ENCODE data around the gene MOCOS.

The MOCOS gene

DNA sequence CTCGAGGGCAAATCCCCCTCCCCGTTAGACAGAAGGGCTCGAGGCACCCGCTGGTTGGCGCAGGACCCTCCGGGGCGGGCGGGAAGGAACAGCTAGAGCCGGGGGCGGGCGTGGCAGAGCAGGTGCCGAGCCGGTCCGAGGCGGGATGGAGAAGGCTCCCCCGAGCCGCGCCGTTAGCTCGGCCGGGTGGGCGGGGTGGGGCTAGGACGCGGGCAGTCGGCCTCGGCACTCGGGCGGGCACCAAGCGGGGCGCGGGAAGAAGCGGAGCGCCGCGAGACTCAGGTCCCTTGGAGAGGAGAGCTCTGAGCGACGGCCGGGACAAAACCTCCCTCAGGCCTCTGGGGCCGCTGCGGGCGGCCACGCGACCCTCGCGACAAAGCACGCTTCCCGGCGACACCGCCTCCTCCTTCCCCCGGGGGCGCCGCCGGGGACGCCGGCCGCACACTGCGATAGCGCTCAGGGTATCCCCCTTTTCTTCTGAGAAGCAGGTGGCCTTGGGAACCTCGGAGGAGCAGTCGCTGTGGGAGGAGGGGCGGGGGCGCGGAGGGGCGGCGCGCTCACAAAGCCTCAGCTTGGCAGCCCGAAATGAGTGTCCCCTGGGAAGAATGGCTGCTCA is 110.9 kb downstream of the MOCOS start:
- in situ Hi-C loops (cut with MboI; ENCODE audit: low sequenced_read_pairs): no loop called here

DNA sequence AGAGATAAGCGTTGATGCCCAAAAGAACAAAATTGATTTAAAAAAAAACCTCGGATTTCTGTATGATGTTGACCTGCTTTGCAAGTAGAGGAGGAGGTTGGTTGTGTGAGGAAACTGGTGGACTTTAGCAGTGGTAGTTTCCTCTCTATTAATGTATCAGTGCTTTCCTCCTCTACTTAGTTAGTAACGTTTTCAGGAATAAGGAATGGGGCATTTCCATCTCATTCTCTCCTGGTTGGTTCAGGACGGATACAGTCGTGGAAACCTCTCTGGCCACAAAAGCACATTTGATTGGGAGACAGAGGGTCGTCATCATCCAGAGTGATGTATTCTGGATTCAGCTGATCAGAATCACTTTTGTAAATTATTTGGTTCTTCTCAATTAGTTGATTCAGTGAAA is 111.7 kb downstream of the MOCOS start:
- in situ Hi-C loops (cut with MboI; ENCODE audit: low sequenced_read_pairs): no loop called here

DNA sequence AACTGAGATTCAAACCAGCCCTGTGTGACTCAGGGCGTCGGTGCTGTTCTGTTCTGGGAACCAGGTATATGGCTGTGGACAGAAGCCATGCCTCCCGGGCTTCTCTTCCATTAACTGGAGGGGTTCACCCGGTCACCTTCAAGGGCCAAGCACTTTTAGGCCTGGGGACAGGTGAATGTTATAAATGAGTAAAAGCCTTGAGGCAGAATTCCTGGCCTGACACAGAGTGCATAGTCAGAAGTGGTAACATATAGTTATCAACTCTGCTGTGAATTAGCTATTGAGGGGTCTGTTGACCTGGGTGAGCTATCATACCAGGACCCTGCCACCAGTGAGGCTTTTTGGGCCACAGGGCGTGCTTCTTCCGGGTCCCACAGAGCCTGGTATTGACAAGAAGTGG is 112.9 kb downstream of the MOCOS start:
- in situ Hi-C loops (cut with MboI; ENCODE audit: low sequenced_read_pairs): no loop called here

DNA sequence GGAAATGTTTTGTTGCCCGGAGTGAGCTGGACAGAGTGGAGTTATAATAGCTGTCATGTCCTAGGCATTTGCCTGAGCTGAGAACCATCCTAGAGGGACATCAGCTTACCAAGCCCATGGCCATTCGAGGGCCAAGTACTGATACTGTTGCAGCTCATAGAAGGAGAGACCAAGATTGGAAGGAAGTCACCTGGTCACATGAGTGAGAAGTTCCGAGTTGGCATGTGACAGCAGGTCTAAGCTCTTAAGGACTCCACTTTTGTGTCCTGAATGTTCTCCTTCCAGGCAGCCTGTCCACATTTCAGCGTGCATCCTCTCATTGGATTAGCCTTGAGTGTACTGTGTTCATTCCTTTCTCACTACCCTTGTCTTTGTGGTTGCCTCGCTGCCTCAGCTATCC is 114.6 kb downstream of the MOCOS start:
- in situ Hi-C loops (cut with MboI; ENCODE audit: low sequenced_read_pairs): no loop called here

DNA sequence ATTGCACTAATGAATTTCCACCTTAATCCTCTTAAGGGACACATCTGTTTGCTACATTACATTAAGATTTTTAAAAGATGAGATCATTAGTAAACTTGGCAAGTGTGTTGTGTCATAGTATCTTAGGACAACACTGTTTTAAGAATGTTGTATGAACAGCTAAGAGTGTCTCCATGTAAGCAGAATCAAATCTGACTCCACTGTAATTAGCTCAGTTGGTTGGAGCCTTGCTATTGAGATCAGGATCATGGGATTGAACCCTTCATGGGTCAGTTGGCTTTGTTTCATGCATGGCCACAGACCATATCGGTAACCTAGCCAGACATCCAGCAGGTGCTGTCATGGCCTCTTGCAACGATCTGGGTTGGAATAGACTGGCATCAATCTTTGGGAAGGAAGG is 115.4 kb downstream of the MOCOS start:
- in situ Hi-C loops (cut with MboI; ENCODE audit: low sequenced_read_pairs): no loop called here

DNA sequence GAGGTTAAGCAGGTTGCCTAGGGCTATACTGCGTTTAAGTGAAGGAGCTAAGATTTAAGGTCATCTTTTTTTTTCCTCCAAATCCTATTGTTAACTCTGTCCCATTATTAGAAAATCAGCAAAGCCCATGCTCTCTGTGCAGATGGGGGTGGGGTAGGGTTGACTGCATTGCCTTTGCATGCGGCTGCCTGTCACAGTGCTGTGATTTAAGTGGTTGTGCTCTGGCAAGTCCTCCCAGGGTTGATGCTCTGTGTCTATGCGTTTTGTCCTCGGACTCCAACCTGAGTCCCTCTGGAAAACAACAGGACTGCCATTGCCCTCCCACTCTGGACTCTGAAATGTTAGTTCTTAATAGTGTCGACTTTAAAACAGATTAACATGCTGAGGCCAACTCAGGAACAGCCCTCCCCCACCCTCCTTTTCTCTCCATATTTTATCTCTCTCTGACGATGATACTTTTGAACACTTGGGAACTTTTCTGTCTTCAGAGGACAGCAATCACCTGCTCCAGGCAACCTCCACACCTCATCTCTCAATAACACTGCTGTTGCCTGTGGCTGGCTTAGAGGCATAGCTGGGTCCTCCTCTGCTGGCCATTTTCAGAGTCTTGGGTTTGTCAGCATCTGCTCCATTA is 116.0 kb downstream of the MOCOS start:
- in situ Hi-C loops (cut with MboI; ENCODE audit: low sequenced_read_pairs): no loop called here

DNA sequence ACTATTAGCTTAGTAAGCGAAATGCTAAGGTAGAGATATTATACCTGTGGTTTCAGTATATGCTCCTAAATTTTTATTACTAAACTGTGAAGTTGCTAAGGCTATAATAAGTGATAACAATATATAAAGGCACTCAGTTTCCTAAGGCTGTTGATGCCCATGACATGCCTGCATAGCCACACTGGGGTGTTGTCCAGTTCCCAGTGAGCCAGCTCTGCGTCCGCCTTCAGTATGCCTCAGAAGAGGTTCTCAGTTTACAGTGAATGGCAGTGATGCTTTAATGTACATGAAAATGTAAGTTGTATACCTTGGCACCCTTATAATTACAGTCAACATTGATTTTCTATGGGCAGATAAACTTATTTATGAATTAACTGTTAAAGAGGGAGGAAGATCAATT is 117.4 kb downstream of the MOCOS start:
- in situ Hi-C loops (cut with MboI; ENCODE audit: low sequenced_read_pairs): no loop called here

DNA sequence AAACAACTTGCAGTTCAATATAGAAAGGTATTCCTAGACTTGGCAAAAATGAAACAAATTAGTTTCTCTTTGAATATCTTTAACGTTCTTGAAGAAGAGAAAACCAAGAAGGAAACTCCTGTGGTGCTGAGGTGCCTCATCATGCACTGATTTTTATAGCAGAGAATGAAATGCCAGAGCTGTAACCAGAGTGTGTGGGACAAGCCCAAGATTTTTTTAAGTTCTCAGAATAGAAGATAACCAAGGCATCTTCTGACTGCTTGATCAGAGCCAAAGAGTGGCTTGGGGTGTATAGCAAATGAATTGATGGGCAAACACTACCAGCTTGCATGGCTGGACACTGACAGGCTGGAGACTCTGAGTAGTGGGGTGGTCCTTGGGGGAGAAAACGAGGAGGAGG is 118.1 kb downstream of the MOCOS start:
- in situ Hi-C loops (cut with MboI; ENCODE audit: low sequenced_read_pairs): no loop called here

DNA sequence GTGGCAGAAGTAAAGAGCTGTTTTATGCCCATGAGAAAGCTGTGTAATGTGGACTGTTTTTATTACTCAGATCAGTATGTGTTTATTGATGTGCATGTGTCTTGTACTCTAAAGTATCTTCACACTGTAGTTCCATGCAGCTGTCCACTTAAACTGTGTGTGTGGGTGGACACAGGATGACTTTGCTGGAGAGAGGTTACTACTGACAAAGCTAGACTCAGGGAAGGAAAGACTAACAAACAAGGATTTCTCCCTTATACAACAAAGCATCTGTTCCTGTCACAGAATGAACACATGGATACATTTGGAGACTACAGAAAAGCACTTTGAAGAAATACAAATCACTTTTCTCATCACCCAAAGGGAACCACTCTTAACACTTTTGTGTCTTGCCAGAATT is 120.2 kb downstream of the MOCOS start:
- in situ Hi-C loops (cut with MboI; ENCODE audit: low sequenced_read_pairs): no loop called here

DNA sequence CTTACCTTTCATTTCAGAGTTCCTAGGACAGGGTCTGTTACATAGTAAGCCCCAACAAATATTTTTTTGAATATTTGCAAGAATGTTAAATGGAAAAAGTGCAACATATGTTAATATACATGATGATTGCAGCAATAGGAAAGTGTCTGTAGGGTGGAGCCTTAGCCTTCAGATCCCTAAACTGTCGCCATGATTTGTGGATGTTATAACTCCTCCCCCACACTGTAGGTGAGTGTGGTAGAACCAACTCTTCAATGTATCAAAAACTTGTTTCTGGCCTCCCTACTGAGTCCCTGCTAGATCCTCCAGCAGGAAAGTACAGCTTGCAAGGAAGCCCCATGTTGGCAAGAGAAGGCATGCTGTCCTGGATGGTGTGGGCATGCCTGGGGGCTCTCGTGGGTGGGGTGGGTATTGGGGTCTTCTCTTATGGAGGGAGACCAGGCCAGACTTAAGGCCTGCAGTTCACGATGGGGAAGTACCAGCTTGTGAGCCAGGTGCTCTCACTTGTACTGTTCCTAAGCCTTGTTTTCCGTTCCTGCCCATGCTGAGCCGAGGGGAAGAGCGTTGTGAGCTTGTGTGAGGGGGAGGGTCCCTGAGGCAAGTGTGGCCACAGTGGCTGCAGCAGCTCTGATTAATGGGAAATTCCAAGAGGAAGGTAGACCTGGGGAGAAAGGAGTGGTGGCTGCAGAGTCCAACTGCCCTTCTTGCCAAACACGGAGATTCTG is 121.6 kb downstream of the MOCOS start:
- in situ Hi-C loops (cut with MboI; ENCODE audit: low sequenced_read_pairs): no loop called here

DNA sequence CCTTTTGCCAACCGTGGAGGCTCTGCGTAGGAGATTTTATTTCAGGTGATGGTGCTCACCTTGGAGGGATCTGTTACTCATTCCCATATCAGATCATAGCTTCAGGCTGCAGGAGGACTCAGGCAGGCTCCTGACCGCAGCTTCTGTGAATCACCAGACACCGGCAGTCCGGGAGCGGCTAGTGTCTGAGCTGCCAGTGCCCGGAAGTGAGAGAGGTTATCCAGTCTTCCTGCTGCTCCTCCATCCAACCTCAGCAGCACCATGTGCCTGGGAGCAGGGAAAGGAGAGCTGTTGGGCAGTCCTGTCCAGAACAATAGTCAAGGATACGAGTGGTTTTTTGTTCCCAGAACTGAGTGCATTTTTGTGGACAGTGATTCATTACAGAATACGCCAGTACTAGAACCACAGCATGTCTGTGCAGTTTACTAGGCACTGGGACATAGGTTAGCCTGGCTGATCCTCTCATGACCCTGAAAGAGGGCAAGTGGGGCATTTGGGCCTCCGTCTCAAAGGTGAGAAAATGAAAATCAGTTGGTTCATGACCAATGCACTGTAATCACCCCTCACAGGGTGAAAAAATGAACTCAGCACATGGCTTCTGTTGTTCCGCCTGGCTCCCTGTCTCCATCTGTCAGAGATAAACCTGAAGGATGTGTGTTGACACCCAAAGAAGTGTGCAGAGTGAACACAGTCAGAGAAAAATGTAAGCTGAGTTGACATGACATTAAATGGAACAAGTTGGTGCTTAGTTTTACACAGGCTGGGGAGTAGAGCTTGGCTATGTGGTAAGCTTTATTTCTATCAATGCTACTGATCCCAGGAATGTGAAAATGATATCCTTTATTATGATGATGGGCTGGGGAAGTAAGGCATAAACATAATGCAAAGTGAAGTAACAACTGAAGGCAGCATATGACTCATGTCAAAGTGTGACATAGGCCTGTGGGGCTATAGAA is 122.4 kb downstream of the MOCOS start:
- in situ Hi-C loops (cut with MboI; ENCODE audit: low sequenced_read_pairs): no loop called here

DNA sequence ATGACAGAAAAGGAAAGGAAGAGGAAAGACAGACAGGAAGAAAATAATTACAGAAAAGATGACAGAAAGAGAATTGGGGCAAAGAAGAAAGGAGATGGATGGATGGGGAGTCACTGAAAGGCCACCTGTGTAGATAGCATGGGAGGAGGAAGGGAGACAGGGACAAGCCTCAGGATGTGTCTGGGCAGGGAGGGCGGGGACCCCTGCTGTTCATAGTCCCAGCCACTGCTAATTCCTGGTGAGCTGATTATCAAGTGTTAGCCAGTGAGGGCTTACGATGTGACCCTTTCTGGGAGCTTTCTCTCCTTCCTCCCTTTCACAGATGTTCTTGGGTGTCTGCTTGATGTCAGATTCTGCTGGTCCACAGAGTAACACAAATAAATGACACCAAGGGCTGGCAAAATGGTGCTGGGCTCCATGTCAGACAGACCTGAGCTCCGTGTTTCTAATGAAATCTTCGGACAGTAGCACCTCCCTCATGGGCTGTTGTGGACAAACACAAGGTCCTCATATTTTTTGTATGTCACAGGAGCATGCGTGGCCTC is 123.8 kb downstream of the MOCOS start:
- in situ Hi-C loops (cut with MboI; ENCODE audit: low sequenced_read_pairs): no loop called here

DNA sequence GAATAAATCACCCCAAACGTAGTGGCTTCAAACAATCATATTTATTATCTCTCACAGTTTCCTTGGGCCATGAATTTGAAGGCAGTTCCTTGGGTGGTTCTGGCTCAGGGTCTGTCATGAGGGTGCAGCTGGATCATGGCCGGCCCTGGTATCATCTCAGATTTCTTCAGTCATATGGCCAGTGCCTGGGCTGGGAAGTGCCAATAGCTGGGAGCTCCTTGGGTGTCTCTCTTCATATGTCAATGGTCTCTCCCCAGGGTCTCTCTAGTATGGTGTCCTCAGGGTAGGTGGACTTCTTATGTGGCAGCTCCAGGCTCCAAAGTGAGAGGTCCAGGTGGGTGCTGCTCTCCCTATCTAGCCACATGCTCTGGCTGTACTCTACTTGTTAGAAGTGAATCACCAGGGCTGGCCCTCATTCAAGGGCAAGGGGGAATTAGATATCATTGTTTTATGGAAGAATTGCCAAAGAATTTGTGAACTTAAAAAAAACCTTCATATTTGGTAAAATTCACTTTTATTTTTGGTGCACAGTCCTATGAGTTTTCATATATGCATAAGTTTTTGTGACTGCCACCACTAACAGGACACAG is 125.6 kb downstream of the MOCOS start:
- in situ Hi-C loops (cut with MboI; ENCODE audit: low sequenced_read_pairs): no loop called here

DNA sequence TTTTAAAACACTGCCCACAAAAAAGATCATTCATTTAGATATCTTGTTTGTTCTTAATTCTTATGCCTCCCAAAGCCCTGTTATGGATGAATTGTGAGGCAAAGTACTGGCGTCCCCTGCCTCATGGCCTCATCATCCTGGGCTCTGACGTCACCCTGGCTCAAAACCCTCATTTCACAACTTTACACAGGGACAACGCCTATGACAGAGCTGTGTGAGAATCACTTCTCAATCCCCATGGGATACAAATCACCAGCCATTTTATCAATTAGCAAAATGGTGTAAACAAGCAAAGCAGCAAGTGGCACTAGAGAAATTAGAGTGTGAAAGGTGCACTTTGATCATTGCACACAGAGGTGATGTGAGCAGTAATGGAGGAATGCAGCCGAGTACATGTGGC is 126.8 kb downstream of the MOCOS start:
- in situ Hi-C loops (cut with MboI; ENCODE audit: low sequenced_read_pairs): no loop called here

DNA sequence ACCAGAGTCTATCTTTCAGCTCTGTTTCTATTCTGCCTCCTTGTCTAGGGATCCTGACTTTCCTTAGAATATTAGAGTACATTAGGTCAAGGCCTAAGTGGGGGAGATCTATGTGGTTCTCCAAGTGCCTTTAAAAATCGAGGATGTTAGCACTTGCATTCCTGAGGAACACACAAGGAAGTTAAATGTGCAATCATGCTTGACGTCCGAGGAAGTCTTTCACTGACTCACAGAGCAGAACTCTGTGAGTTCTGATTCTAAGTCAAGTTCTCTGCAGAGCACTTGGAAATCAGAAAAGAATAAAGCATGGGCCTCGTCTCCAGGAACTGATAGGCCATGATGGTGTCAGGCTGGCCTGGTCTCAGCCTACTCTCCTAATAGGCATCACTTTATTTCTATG is 127.5 kb downstream of the MOCOS start:
- in situ Hi-C loops (cut with MboI; ENCODE audit: low sequenced_read_pairs): no loop called here

DNA sequence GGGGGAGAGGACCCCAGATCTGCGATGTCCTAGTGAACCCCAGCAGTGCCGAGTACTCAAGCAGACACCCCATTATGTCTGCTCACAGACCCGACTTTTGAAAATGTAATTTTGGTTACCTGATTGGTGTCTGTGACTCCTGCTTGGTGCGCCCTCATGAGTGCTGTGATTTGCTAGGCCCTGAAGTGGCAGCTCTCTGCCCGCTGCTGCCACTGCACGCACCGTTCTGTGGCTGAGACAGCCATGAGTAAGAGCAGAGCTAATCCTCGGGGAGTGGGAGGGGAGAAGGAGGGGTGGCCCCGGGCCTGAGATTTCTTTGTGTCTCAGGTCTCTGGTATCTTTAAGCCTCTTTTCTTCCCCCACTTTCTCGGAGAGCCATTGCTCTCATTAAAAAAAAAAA is 128.4 kb downstream of the MOCOS start:
- in situ Hi-C loops (cut with MboI; ENCODE audit: low sequenced_read_pairs): no loop called here

DNA sequence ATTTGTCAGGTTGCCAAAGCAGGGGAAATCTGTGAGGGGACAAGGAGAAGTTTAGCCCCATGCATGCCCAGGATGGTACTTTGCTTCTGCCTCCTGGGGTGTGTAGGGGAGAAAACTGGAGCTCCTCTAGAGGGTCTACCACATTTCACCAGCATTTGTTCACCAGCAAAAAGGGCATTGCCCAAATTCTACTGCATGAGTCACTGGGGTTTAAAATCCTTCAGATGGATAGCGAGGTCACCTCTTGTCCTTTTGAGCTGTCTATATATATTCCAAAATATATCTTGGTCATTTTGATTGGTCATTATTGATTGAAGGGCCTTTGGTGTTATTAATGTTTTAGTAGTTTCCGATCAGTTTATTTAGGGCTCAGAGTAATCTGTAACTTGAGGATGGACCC is 128.9 kb downstream of the MOCOS start:
- in situ Hi-C loops (cut with MboI; ENCODE audit: low sequenced_read_pairs): no loop called here
